SKM-1 (cell line): ENCODE results near the gene TBC1D4.
A peak's percentile ranks its signal among the peaks of the same experiment; 100 is the strongest.
"Not testable (repeated sequence)": the region's sequence is repeated elsewhere in the genome, so short reads cannot be mapped to it uniquely, and the experiment has no call there.

ENCODE experiments used
- DNase-seq: peaks from one replicate; lab custom pipeline; 2025; ENCODE audit not compliant: unreplicated experiment; lab: John Stamatoyannopoulos, UW

The TBC1D4 gene

GRCh38 chr13:75452564-75452963 lies 29.4 kb downstream of the TBC1D4 start:
- no peak for DNase-seq

GRCh38 chr13:75447493-75447892 lies 34.5 kb downstream of the TBC1D4 start:
- no peak for DNase-seq

- DNase-seq, result no peak
These were observed 35.1 kb downstream of the TBC1D4 start for GRCh38 chr13:75446874-75447273.

- DNase-seq, result no peak
These were observed 36.1 kb downstream of the TBC1D4 start for GRCh38 chr13:75445717-75446499.

- no peak for DNase-seq
These were observed 38.0 kb downstream of the TBC1D4 start for GRCh38 chr13:75444016-75444415.

- no peak for DNase-seq
These were observed 38.5 kb downstream of the TBC1D4 start for GRCh38 chr13:75443356-75443958.

- DNase-seq, result no peak
These were observed 39.2 kb downstream of the TBC1D4 start for GRCh38 chr13:75442736-75443234.

GRCh38 chr13:75440100-75440499 lies 41.9 kb downstream of the TBC1D4 start:
- DNase-seq, result no peak

- DNase-seq, result no peak
These were observed 44.2 kb downstream of the TBC1D4 start for GRCh38 chr13:75437582-75438318.

GRCh38 chr13:75434126-75434525 lies 47.8 kb downstream of the TBC1D4 start:
- not testable (repeated sequence) for DNase-seq

GRCh38 chr13:75432811-75433244 lies 49.1 kb downstream of the TBC1D4 start:
- no peak for DNase-seq

- no peak for DNase-seq
These were observed 49.9 kb downstream of the TBC1D4 start for GRCh38 chr13:75432045-75432444.

GRCh38 chr13:75430436-75431209 lies 51.3 kb downstream of the TBC1D4 start:
- no peak for DNase-seq

GRCh38 chr13:75426421-75426820 lies 55.5 kb downstream of the TBC1D4 start:
- DNase-seq, result no peak

GRCh38 chr13:75425216-75426009 lies 56.6 kb downstream of the TBC1D4 start:
- DNase-seq, result no peak

GRCh38 chr13:75423946-75424345 lies 58.0 kb downstream of the TBC1D4 start:
- DNase-seq, result no peak

GRCh38 chr13:75422028-75422427 lies 59.9 kb downstream of the TBC1D4 start:
- no peak for DNase-seq

GRCh38 chr13:75421133-75421532 lies 60.8 kb downstream of the TBC1D4 start:
- no peak for DNase-seq

GRCh38 chr13:75419656-75420055 lies 62.3 kb downstream of the TBC1D4 start:
- DNase-seq, result no peak

GRCh38 chr13:75418997-75419396 lies 63.0 kb downstream of the TBC1D4 start:
- DNase-seq, result peak; percentile 24
